ENCODE measurements around the gene CCM2L. TPM values are rescaled to one million over a fixed set of nuclear protein-coding genes. Genes with fewer than 3 reads are reported as not detected.

Gene CCM2L
- total RNA-seq, 2 experiments from 2014 or later, result 1.4 TPM; not detected in 1

- intact Hi-C loops (cut with micrococcal nuclease; ENCODE audit: unreplicated experiment), result loop anchor here (1.0 kb wide), 1 partner anchor 50 kb away; no protein-coding TSS in a partner anchor
- H3K4me1 ChIP-seq (ENCODE audit: insufficient read depth, low read length, poor library complexity, severe bottlenecking), result peaks cover 68% of the 10 kb centered on the region
- ChIA-PET CTCF (ENCODE audit: unreplicated experiment) (interaction anchor here (0.7 to 1.7 kb wide), 3 partner anchors 9 to 27 kb away, joined by 3 to 9 read pairs (median 4); no protein-coding TSS in a partner anchor), POLR2A (interaction anchor here (1.0 to 2.5 kb wide), 3 partner anchors 9 to 46 kb away, joined by 5 to 9 read pairs (median 7); no protein-coding TSS in a partner anchor)
- peak overlapping the region; percentile 73 for H3K4me2 ChIP-seq (ENCODE audit: low read length)
- DNase-seq (ENCODE audit: low spot score), result peak; percentile 90
- no peaks in the 10 kb centered on the region for H4K20me1 ChIP-seq (ENCODE audit: insufficient read depth, low read length)
- no peaks in the 10 kb centered on the region for H3K36me3 ChIP-seq (ENCODE audit: insufficient read depth, low read length)
- no peaks in the 10 kb centered on the region for H3K9me3 ChIP-seq (ENCODE audit: low read length)
- peak overlapping the region; percentile 72 for H3K27ac ChIP-seq (ENCODE audit: low read depth, low read length, poor library complexity, severe bottlenecking)
- H3K4me3 ChIP-seq (ENCODE audit: low read depth, low read length, poor library complexity, severe bottlenecking), result peak overlapping the region; percentile 42
- peak overlapping the region; percentile 48; the same call in 1 of the 2 replicates for H2AFZ ChIP-seq (ENCODE audit: low read length)
- TF ChIP-seq CTCF (conservative IDR thresholded peaks at IDR 0.05; ENCODE audit: low read length), result no peak
- no peak for TF ChIP-seq EZH2phosphoT487 (IDR thresholded peaks at IDR 0.05; ENCODE audit: borderline replicate concordance, low read depth, low read length)
- no peaks in the 10 kb centered on the region for H3K9me2 ChIP-seq (ENCODE audit: insufficient read depth, low read length)
- H3K79me2 ChIP-seq (ENCODE audit: insufficient read depth, low read depth, low read length), result no peaks in the 10 kb centered on the region
- no TSS peak for BruUV-seq (replicated peaks)
Measured at GRCh38 chr20:32040142-32040953, 30.1 kb downstream of the CCM2L start.

- intact Hi-C loops (cut with micrococcal nuclease; ENCODE audit: unreplicated experiment), result no loop called here
- H2AFZ ChIP-seq (ENCODE audit: low read length), result no peak overlapping the region
- BruUV-seq (replicated peaks), result no TSS peak
Measured at GRCh38 chr20:32045999-32046398, 35.8 kb downstream of the CCM2L start.

More at GRCh38 chr20:32045999-32046398, 35.8 kb downstream of the CCM2L start:
- Histone ChIP-seq H3K36me3 (ENCODE audit: insufficient read depth, low read length) (no peaks in the 10 kb centered on the region), H3K4me2 (ENCODE audit: low read length) (no peak overlapping the region), H3K4me1 (ENCODE audit: insufficient read depth, low read length, poor library complexity, severe bottlenecking) (peaks cover 20% of the 10 kb centered on the region), H4K20me1 (ENCODE audit: insufficient read depth, low read length) (no peaks in the 10 kb centered on the region), H3K4me3 (ENCODE audit: low read depth, low read length, poor library complexity, severe bottlenecking) (no peak overlapping the region), H3K79me2 (ENCODE audit: insufficient read depth, low read depth, low read length) (no peaks in the 10 kb centered on the region), H3K27ac (ENCODE audit: low read depth, low read length, poor library complexity, severe bottlenecking) (no peak overlapping the region), H3K9me2 (ENCODE audit: insufficient read depth, low read length) (no peaks in the 10 kb centered on the region), H3K9me3 (ENCODE audit: low read length) (no peaks in the 10 kb centered on the region)
- ChIA-PET POLR2A (interaction anchor here (0.9 kb wide), 1 partner anchor 11 kb away, joined by 8 read pairs; no protein-coding TSS in a partner anchor), CTCF (ENCODE audit: unreplicated experiment) (no interaction called here)
- TF ChIP-seq CTCF (conservative IDR thresholded peaks at IDR 0.05; ENCODE audit: low read length) (no peak), EZH2phosphoT487 (IDR thresholded peaks at IDR 0.05; ENCODE audit: borderline replicate concordance, low read depth, low read length) (no peak)
- no peak for DNase-seq (ENCODE audit: low spot score)

Measured in OCI-LY7 (cell line).